GM21529 (cell line): ENCODE measurements around the gene COMMD1.

Experiments
- ATAC-seq: cut with Tn5 transposase; IDR thresholded peaks from one replicate; pipeline ENCODE4 v1.9.1; 2021; ENCODE audit not compliant: unreplicated experiment

The COMMD1 gene

GRCh38 chr2:62163834-62164233 lies 258.4 kb downstream of the COMMD1 start:
- ATAC-seq = no peak

- ATAC-seq = no peak
Measured at GRCh38 chr2:62175728-62176127, 270.3 kb downstream of the COMMD1 start.

GRCh38 chr2:62176801-62177200 lies 271.3 kb downstream of the COMMD1 start:
- ATAC-seq = no peak

- no peak for ATAC-seq
Measured at GRCh38 chr2:62177392-62178049, 272.0 kb downstream of the COMMD1 start.

- ATAC-seq = no peak
Measured at GRCh38 chr2:62178741-62179271, 273.3 kb downstream of the COMMD1 start.

- no peak for ATAC-seq
Measured at GRCh38 chr2:62180975-62181374, 275.5 kb downstream of the COMMD1 start.

GRCh38 chr2:62181843-62182242 lies 276.4 kb downstream of the COMMD1 start:
- ATAC-seq = no peak

- ATAC-seq = no peak
Measured at GRCh38 chr2:62184512-62185230, 279.2 kb downstream of the COMMD1 start.
